Neural cell (in vitro differentiated cells): Measurements from ENCODE around the gene TUBGCP2. TPM values are rescaled to one million over a fixed set of nuclear protein-coding genes. Genes with fewer than 3 reads are reported as not detected.

ENCODE experiments used
- H2AFZ ChIP-seq: fragments of 200-600, 300-800 bp; sonication (generic), shearing (Covaris generic); 2 replicates; pipeline ENCODE4 v1.6.0; 2014; ENCODE audit warnings: low read depth, mild to moderate bottlenecking, antibody characterized with exemption, low read length, moderate library complexity
- H3F3A ChIP-seq: fragments of 200-600 bp; shearing (Covaris generic); 2 replicates; pipeline ENCODE4 v1.6.1; 2016; ENCODE audit warnings: mild to moderate bottlenecking, moderate library complexity, mixed read lengths, antibody characterized with exemption, low read length; ENCODE audit not compliant: insufficient read depth, poor library complexity, severe bottlenecking
- H3K27ac ChIP-seq: fragments of 200-600, 300-800 bp; sonication (generic), shearing (Covaris generic); 2 replicates; pipeline ENCODE4 v1.5.1; 2014; ENCODE audit warnings: mild to moderate bottlenecking, low read length, moderate library complexity
- H3K27me3 ChIP-seq: fragments of 300-800, 200-600 bp; sonication (generic), shearing (Covaris generic); 2 replicates; pipeline ENCODE4 v1.6.0; 2014; ENCODE audit warnings: mild to moderate bottlenecking, low read depth, low read length, moderate library complexity; ENCODE audit not compliant: insufficient read depth
- H3K36me3 ChIP-seq: fragments of 300-800, 200-600 bp; sonication (generic), shearing (Covaris generic); 2 replicates; pipeline ENCODE4 v1.5.1; 2014; ENCODE audit warnings: mild to moderate bottlenecking, antibody characterized with exemption, low read length, moderate library complexity; ENCODE audit not compliant: insufficient read depth
- H3K4me2 ChIP-seq: fragments of 300-800, 200-600 bp; sonication (generic), shearing (Covaris generic); 2 replicates; pipeline ENCODE4 v1.6.0; 2014; ENCODE audit warnings: mild to moderate bottlenecking, low read length
- H3K4me3 ChIP-seq: fragments of 300-800, 200-600 bp; sonication (generic), shearing (Covaris generic); 2 replicates; pipeline ENCODE4 v1.5.1; 2014; ENCODE audit warnings: mild to moderate bottlenecking, low read length, moderate library complexity
- H3K79me2 ChIP-seq: fragments of 200-600 bp; shearing (Covaris generic); replicated peaks from 2 replicates; pipeline ENCODE4 v1.6.0; 2014; ENCODE audit warnings: mild to moderate bottlenecking, low read length, moderate library complexity; ENCODE audit not compliant: insufficient read depth
- H3K9ac ChIP-seq: fragments of 300-800, 200-600 bp; sonication (generic), shearing (Covaris generic); 2 replicates; pipeline ENCODE4 v1.6.1; 2016; ENCODE audit warnings: mild to moderate bottlenecking, low read length, mixed read lengths
- H3K9me2 ChIP-seq: fragments of 200-600 bp; shearing (Covaris generic); 2 replicates; pipeline ENCODE4 v1.6.1; 2016; ENCODE audit warnings: mild to moderate bottlenecking, low read length, mixed read lengths; ENCODE audit not compliant: insufficient read depth
- H3K9me3 ChIP-seq: fragments of 200-600, 300-800 bp; sonication (generic), shearing (Covaris generic); 2 replicates; pipeline ENCODE4 v1.6.1; 2016; ENCODE audit warnings: mild to moderate bottlenecking, mixed run types, low read length, moderate library complexity, mixed read lengths
- H4K20me1 ChIP-seq: fragments of 200-600 bp; shearing (Covaris generic); 2 replicates; pipeline ENCODE4 v1.6.1; 2016; ENCODE audit warnings: mild to moderate bottlenecking, mixed run types; ENCODE audit not compliant: insufficient read depth
- CTCF ChIP-seq: fragments of 450-650 bp; IDR thresholded peaks from 2 replicates; pipeline ENCODE4 v1.5.1; 2014; ENCODE audit warnings: antibody characterized with exemption, mild to moderate bottlenecking, moderate library complexity; ENCODE audit not compliant: poor library complexity, severe bottlenecking
- EP300 ChIP-seq: fragments of 450-650 bp; conservative IDR thresholded peaks from 2 replicates; pipeline ENCODE4 v1.6.1; 2014; ENCODE audit warnings: antibody characterized with exemption, mild to moderate bottlenecking, moderate library complexity; ENCODE audit not compliant: poor library complexity, severe bottlenecking
- EZH2 ChIP-seq: fragments of 200-600, 300-800 bp; shearing (Covaris generic), sonication (generic); IDR thresholded peaks from 2 replicates; pipeline ENCODE4 v1.6.1; 2014; ENCODE audit warnings: antibody characterized with exemption, low read length, borderline replicate concordance, mild to moderate bottlenecking; ENCODE audit not compliant: insufficient read depth, poor library complexity, severe bottlenecking
- MXI1 ChIP-seq: fragments of 450-650 bp; conservative IDR thresholded peaks from 2 replicates; pipeline ENCODE4 v1.6.1; 2014; ENCODE audit warnings: antibody characterized with exemption, mild to moderate bottlenecking; ENCODE audit not compliant: poor library complexity, severe bottlenecking
- POLR2AphosphoS5 ChIP-seq: IDR thresholded peaks from 2 replicates; pipeline ENCODE4 v1.6.1; 2012
- RAD21 ChIP-seq: fragments of 450-650 bp; conservative IDR thresholded peaks from 2 replicates; pipeline ENCODE4 v1.6.1; 2014; ENCODE audit warnings: antibody characterized with exemption, mild to moderate bottlenecking, moderate library complexity
- REST ChIP-seq: IDR thresholded peaks from 2 replicates; pipeline ENCODE4 v1.6.1; 2012; ENCODE audit warnings: borderline replicate concordance
- SMC3 ChIP-seq: fragments of 450-650 bp; conservative IDR thresholded peaks from 2 replicates; pipeline ENCODE4 v1.6.1; 2014; ENCODE audit warnings: antibody characterized with exemption, mild to moderate bottlenecking, moderate library complexity; ENCODE audit not compliant: poor library complexity
- TAF1 ChIP-seq: IDR thresholded peaks from 2 replicates; pipeline ENCODE4 v1.6.1; 2012; ENCODE audit warnings: low read depth
- polyA plus RNA-seq: library from polyadenylated mRNA; depleted of rRNA; stranded (reverse); fragments of >200 nt; gene quantifications from 2 replicates; pipeline ENCODE4 v1.2.3, GENCODE V29; 2014

The TUBGCP2 gene
- polyA plus RNA-seq, 1 donor from 2014 or later, result 34.5 TPM

- Histone ChIP-seq H4K20me1 (no peaks in the 10 kb centered on the region), H3K36me3 (no peaks in the 10 kb centered on the region), H3K9ac (no peak overlapping the region), H3K79me2 (no peaks in the 10 kb centered on the region), H3K9me2 (no peaks in the 10 kb centered on the region), H3K4me2 (no peak overlapping the region), H3K27me3 (no peaks in the 10 kb centered on the region), H3F3A (no peaks in the 10 kb centered on the region), H2AFZ (no peak overlapping the region), H3K27ac (no peak overlapping the region), H3K4me3 (no peak overlapping the region), H3K9me3 (no peaks in the 10 kb centered on the region)
- no peak for TF ChIP-seq REST
- TF ChIP-seq EZH2, result no peak
- TF ChIP-seq TAF1, result no peak
- no peak for TF ChIP-seq CTCF
- TF ChIP-seq RAD21, result no peak
- no peak for TF ChIP-seq MXI1
- TF ChIP-seq SMC3, result no peak
- no peak for TF ChIP-seq EP300
- no peak for TF ChIP-seq POLR2AphosphoS5
Measured at GRCh38 chr10:133297504-133297903, 11.2 kb downstream of the TUBGCP2 start.

- H3K79me2 ChIP-seq, result no peaks in the 10 kb centered on the region
- no peaks in the 10 kb centered on the region for H3K36me3 ChIP-seq
- no peak overlapping the region for H2AFZ ChIP-seq
- no peak overlapping the region for H3K4me2 ChIP-seq
- no peak for TF ChIP-seq EZH2
- TF ChIP-seq MXI1, result no peak
- TF ChIP-seq CTCF, result no peak
- TF ChIP-seq RAD21, result no peak
- no peak for TF ChIP-seq POLR2AphosphoS5
- no peak for TF ChIP-seq SMC3
- TF ChIP-seq TAF1, result no peak
- no peak for TF ChIP-seq EP300
- TF ChIP-seq REST, result no peak
- no peak overlapping the region for H3K27ac ChIP-seq
- no peak overlapping the region for H3K9ac ChIP-seq
- H3K4me3 ChIP-seq, result no peak overlapping the region
- H3K9me3 ChIP-seq, result no peaks in the 10 kb centered on the region
- H4K20me1 ChIP-seq, result no peaks in the 10 kb centered on the region
- H3F3A ChIP-seq, result no peaks in the 10 kb centered on the region
- H3K9me2 ChIP-seq, result no peaks in the 10 kb centered on the region
- no peaks in the 10 kb centered on the region for H3K27me3 ChIP-seq
Measured at GRCh38 chr10:133295426-133296320, 13.0 kb downstream of the TUBGCP2 start.
